Measurements from ENCODE around the gene PHACTR1. TPM values are rescaled to one million over a fixed set of nuclear protein-coding genes. Genes with fewer than 3 reads are reported as not detected.

Gene PHACTR1
- total and polyA plus RNA-seq, 2 of the 4 experiments (the other 2 are of a cell fraction), result not detected

GRCh38 chr6:13172291-13172690 is 455.7 kb downstream of the PHACTR1 start:
- Histone ChIP-seq H3K27me3 (ENCODE audit: control insufficient read depth, insufficient read depth, low read length) (no peaks in the 10 kb centered on the region; the same call in 1 of the 2 replicates), H3K36me3 (ENCODE audit: control insufficient read depth, insufficient read depth, low read length) (no peaks in the 10 kb centered on the region), H3K9me1 (ENCODE audit: insufficient read depth, low read length) (no peaks in the 10 kb centered on the region), H3K18ac (ENCODE audit: low read depth, low read length) (no peak overlapping the region), H3K4me1 (ENCODE audit: control insufficient read depth, insufficient read depth, low read length) (no peaks in the 10 kb centered on the region), H4K8ac (ENCODE audit: low read depth in 2 of 2, low read length in 2 of 2) (no peak overlapping the region), H3K27ac (ENCODE audit: insufficient read depth, low read length) (no peak overlapping the region), H2BK5ac (ENCODE audit: low read depth, low read length, poor library complexity, severe bottlenecking) (no peak overlapping the region), H3K9me3 (ENCODE audit: control insufficient read depth, insufficient read depth, low read length) (no peaks in the 10 kb centered on the region), H3K9ac (ENCODE audit: low read depth, low read length) (no peak overlapping the region), H3K79me1 (ENCODE audit: low read depth in 1 of 2, low read length in 2 of 2) (no peaks in the 10 kb centered on the region), H2AK5ac (ENCODE audit: low read depth, low read length) (no peak overlapping the region), H2BK20ac (ENCODE audit: low read depth, low read length) (no peak overlapping the region), H3K4me3 (ENCODE audit: insufficient read depth, low read depth, low read length) (no peak overlapping the region), H3K4me2 (ENCODE audit: low read depth, low read length) (no peak overlapping the region), H4K91ac (ENCODE audit: insufficient read depth, low read depth, low read length) (no peak overlapping the region), H4K5ac (ENCODE audit: low read depth, low read length) (no peak overlapping the region), H2AFZ (replicated peaks; ENCODE audit: low read length, poor library complexity) (no peak overlapping the region), H3K56ac (ENCODE audit: extremely low read depth, insufficient read depth, low read length) (no peak overlapping the region), H4K20me1 (ENCODE audit: insufficient read depth, low read length) (no peaks in the 10 kb centered on the region), H3K14ac (replicated peaks; ENCODE audit: low read depth, low read length) (no peak overlapping the region), H2BK120ac (ENCODE audit: low read depth, low read length) (no peak overlapping the region), H3K23ac (ENCODE audit: low read depth, low read length) (no peak overlapping the region), H3K4ac (ENCODE audit: low read depth, low read length) (no peak overlapping the region), H2BK15ac (ENCODE audit: low read depth, low read length) (no peak overlapping the region), H2AK9ac (replicated peaks; ENCODE audit: low read depth, low read length, poor library complexity) (no peak overlapping the region)
- dilution Hi-C loops (cut with HindIII; ENCODE audit: low sequenced_read_pairs, unreplicated experiment), result no loop called here
- intact Hi-C loops (cut with micrococcal nuclease), result no loop called here
- ATAC-seq (ENCODE audit: low read depth), result no peak
- POLR2A ChIA-PET (ENCODE audit: unreplicated experiment), result no interaction called here
- CTCF ChIA-PET, result no interaction called here
- DNase-seq, result no peak
- no peak for TF ChIP-seq POLR2A (IDR thresholded peaks at IDR 0.05; ENCODE audit: low read depth, low read length)
- TF ChIP-seq, protein P1, sequence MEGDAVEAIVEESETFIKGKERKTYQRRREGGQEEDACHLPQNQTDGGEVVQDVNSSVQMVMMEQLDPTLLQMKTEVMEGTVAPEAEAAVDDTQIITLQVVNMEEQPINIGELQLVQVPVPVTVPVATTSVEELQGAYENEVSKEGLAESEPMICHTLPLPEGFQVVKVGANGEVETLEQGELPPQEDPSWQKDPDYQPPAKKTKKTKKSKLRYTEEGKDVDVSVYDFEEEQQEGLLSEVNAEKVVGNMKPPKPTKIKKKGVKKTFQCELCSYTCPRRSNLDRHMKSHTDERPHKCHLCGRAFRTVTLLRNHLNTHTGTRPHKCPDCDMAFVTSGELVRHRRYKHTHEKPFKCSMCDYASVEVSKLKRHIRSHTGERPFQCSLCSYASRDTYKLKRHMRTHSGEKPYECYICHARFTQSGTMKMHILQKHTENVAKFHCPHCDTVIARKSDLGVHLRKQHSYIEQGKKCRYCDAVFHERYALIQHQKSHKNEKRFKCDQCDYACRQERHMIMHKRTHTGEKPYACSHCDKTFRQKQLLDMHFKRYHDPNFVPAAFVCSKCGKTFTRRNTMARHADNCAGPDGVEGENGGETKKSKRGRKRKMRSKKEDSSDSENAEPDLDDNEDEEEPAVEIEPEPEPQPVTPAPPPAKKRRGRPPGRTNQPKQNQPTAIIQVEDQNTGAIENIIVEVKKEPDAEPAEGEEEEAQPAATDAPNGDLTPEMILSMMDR (conservative IDR thresholded peaks at IDR 0.05; ENCODE audit: low read depth, low read length), result no peak
- TF ChIP-seq MXI1 (IDR thresholded peaks at IDR 0.05; ENCODE audit: borderline replicate concordance, low read depth, low read length), result no peak
- TF ChIP-seq RFX5 (IDR thresholded peaks at IDR 0.05; ENCODE audit: low read depth, low read length), result no peak
- no peak for TF ChIP-seq MAFK (IDR thresholded peaks at IDR 0.05; ENCODE audit: low read depth, low read length)
- TF ChIP-seq RCOR1 (IDR thresholded peaks at IDR 0.05; ENCODE audit: insufficient replicate concordance, low read length), result no peak
- no peak for TF ChIP-seq CEBPB (IDR thresholded peaks at IDR 0.05; ENCODE audit: low read depth, low read length)
- no peak for TF ChIP-seq RAD21 (IDR thresholded peaks at IDR 0.05; ENCODE audit: low read length)
- TF ChIP-seq NFE2L2 (IDR thresholded peaks at IDR 0.05; ENCODE audit: low read depth, low read length), result no peak
- TF ChIP-seq ELK1 (IDR thresholded peaks at IDR 0.05; ENCODE audit: borderline replicate concordance, low read depth, low read length), result no peak
- no peak for TF ChIP-seq MAZ (IDR thresholded peaks at IDR 0.05; ENCODE audit: borderline replicate concordance, low read depth, low read length)
- no peak for TF ChIP-seq FOS (IDR thresholded peaks at IDR 0.05; ENCODE audit: low read depth, low read length)
- no peak for TF ChIP-seq CHD1 (IDR thresholded peaks at IDR 0.05; ENCODE audit: low read depth, low read length)
- no peak for TF ChIP-seq BHLHE40 (IDR thresholded peaks at IDR 0.05; ENCODE audit: low read depth, low read length)
- no peak for TF ChIP-seq SMC3 (IDR thresholded peaks at IDR 0.05; ENCODE audit: low read depth, low read length)
- TF ChIP-seq, protein P2, sequence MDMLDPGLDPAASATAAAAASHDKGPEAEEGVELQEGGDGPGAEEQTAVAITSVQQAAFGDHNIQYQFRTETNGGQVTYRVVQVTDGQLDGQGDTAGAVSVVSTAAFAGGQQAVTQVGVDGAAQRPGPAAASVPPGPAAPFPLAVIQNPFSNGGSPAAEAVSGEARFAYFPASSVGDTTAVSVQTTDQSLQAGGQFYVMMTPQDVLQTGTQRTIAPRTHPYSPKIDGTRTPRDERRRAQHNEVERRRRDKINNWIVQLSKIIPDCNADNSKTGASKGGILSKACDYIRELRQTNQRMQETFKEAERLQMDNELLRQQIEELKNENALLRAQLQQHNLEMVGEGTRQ (IDR thresholded peaks at IDR 0.05; ENCODE audit: low read depth, low read length), result no peak
- WGBS, 2 experiments (ENCODE audit: extremely low coverage in 2 of 2, insufficient read length in 1 of 2), result no CpG with 5 or more reads among the region's 3 CpGs
- BruUV-seq (replicated peaks), result no TSS peak
- in situ Hi-C loops (cut with MboI; ENCODE audit: low sequenced_read_pairs), result no loop called here
